KMS-11 (cell line): ENCODE measurements around the gene ARFGEF2.
"Not testable (repeated sequence)": the region's sequence is repeated elsewhere in the genome, so short reads cannot be mapped to it uniquely, and the experiment has no call there.

Source experiments
- H2AFZ ChIP-seq: fragments of 200-600 bp; sonication (generic); 2 replicates; pipeline ENCODE4 v1.6.1; 2016; ENCODE audit warnings: antibody characterized with exemption, mixed run types, low read depth
- H3K27ac ChIP-seq: fragments of 200-600 bp; sonication (generic); 2 replicates; pipeline ENCODE4 v1.6.1; 2016; ENCODE audit warnings: mild to moderate bottlenecking, mixed run types
- H3K27me3 ChIP-seq: fragments of 200-600 bp; sonication (generic); 2 replicates; pipeline ENCODE4 v1.6.1; 2017; ENCODE audit warnings: mild to moderate bottlenecking, low read depth, mixed run types, moderate library complexity; ENCODE audit not compliant: insufficient read depth
- H3K36me3 ChIP-seq: fragments of 200-600 bp; sonication (generic); 2 replicates; pipeline ENCODE4 v1.6.1; 2017; ENCODE audit warnings: mild to moderate bottlenecking, mixed run types; ENCODE audit not compliant: insufficient read depth
- H3K4me1 ChIP-seq: fragments of 200-600 bp; sonication (generic); 2 replicates; pipeline ENCODE4 v1.6.1; 2016; ENCODE audit warnings: mild to moderate bottlenecking, low read depth, mixed run types; ENCODE audit not compliant: poor library complexity, severe bottlenecking
- H3K4me2 ChIP-seq: fragments of 200-600 bp; sonication (generic); 2 replicates; pipeline ENCODE4 v1.7.0; 2016; ENCODE audit warnings: mild to moderate bottlenecking, mixed run types
- H3K4me3 ChIP-seq: fragments of 200-600 bp; sonication (generic); IDR thresholded peaks from 2 replicates; pipeline ENCODE4 v1.6.1; 2017; ENCODE audit warnings: low read depth, low read length, mixed read lengths; ENCODE audit not compliant: insufficient read depth
- H3K79me2 ChIP-seq: fragments of 200-600 bp; sonication (generic); 2 replicates; pipeline ENCODE4 v1.6.1; 2016; ENCODE audit warnings: low read depth, mixed run types; ENCODE audit not compliant: insufficient read depth
- H3K9ac ChIP-seq: fragments of 200-600 bp; sonication (generic); 2 replicates; pipeline ENCODE4 v1.6.1; 2016; ENCODE audit warnings: mild to moderate bottlenecking, mixed run types
- H4K20me1 ChIP-seq: fragments of 200-600 bp; sonication (generic); 2 replicates; pipeline ENCODE4 v1.6.1; 2016; ENCODE audit warnings: mild to moderate bottlenecking, mixed run types; ENCODE audit not compliant: insufficient read depth
- CTCF ChIP-seq: fragments of 200-600 bp; sonication (generic); conservative IDR thresholded peaks from 2 replicates; pipeline ENCODE4 v1.6.1; 2017; ENCODE audit warnings: low read depth, mild to moderate bottlenecking, antibody characterized with exemption, low read length, moderate library complexity, mixed read lengths

The ARFGEF2 gene

GRCh38 chr20:49009899-49010631, 88.6 kb downstream of the ARFGEF2 start:
- no peak for TF ChIP-seq CTCF

GRCh38 chr20:49024220-49024619, 102.7 kb downstream of the ARFGEF2 start:
- no peaks in the 10 kb centered on the region for H4K20me1 ChIP-seq
- H3K4me3 ChIP-seq: no peak overlapping the region
- no peak overlapping the region for H3K27ac ChIP-seq
- peaks cover 4% of the 10 kb centered on the region for H3K4me1 ChIP-seq
- H3K36me3 ChIP-seq: no peaks in the 10 kb centered on the region; the same call in 1 of the 2 replicates
- TF ChIP-seq CTCF: no peak
- H3K9ac ChIP-seq: no peak overlapping the region
- no peak overlapping the region for H3K4me2 ChIP-seq
- no peaks in the 10 kb centered on the region for H3K79me2 ChIP-seq
- no peaks in the 10 kb centered on the region for H3K27me3 ChIP-seq
- no peak overlapping the region for H2AFZ ChIP-seq

More at GRCh38 chr20:49009899-49010631, 88.6 kb downstream of the ARFGEF2 start:
- H3K27me3 ChIP-seq: no peaks in the 10 kb centered on the region
- no peak overlapping the region for H2AFZ ChIP-seq
- H4K20me1 ChIP-seq: no peaks in the 10 kb centered on the region
- no peak overlapping the region for H3K4me3 ChIP-seq
- H3K4me2 ChIP-seq: no peak overlapping the region
- no peak overlapping the region for H3K27ac ChIP-seq
- no peak overlapping the region for H3K9ac ChIP-seq
- H3K4me1 ChIP-seq: no peaks in the 10 kb centered on the region
- no peaks in the 10 kb centered on the region for H3K79me2 ChIP-seq
- no peaks in the 10 kb centered on the region; the same call in 1 of the 2 replicates for H3K36me3 ChIP-seq

- H4K20me1 ChIP-seq, H2AFZ ChIP-seq, H3K79me2 ChIP-seq, H3K4me1 ChIP-seq, H3K4me2 ChIP-seq, H3K36me3 ChIP-seq, H3K9ac ChIP-seq, H3K27ac ChIP-seq, H3K4me3 ChIP-seq, H3K27me3 ChIP-seq: not testable (repeated sequence)
These were observed 106.7 kb downstream of the ARFGEF2 start for GRCh38 chr20:49028177-49028576.

GRCh38 chr20:49028684-49029083, 107.2 kb downstream of the ARFGEF2 start:
- no peak overlapping the region for H3K4me3 ChIP-seq
- no peak overlapping the region for H3K9ac ChIP-seq
- no peak overlapping the region for H3K27ac ChIP-seq
- no peaks in the 10 kb centered on the region for H3K79me2 ChIP-seq
- H3K4me2 ChIP-seq: no peak overlapping the region
- TF ChIP-seq CTCF: peak; percentile 70
- no peak overlapping the region for H2AFZ ChIP-seq
- no peaks in the 10 kb centered on the region for H4K20me1 ChIP-seq
- H3K36me3 ChIP-seq: no peaks in the 10 kb centered on the region; the same call in none of the 2 replicates
- H3K27me3 ChIP-seq: no peaks in the 10 kb centered on the region
- H3K4me1 ChIP-seq: peaks cover 4% of the 10 kb centered on the region

- H3K4me3 ChIP-seq: no peak overlapping the region
- no peak for TF ChIP-seq CTCF
- H2AFZ ChIP-seq: no peak overlapping the region
- no peaks in the 10 kb centered on the region for H3K27me3 ChIP-seq
- no peak overlapping the region for H3K27ac ChIP-seq
- no peak overlapping the region for H3K4me2 ChIP-seq
- H4K20me1 ChIP-seq: no peaks in the 10 kb centered on the region
- H3K9ac ChIP-seq: no peak overlapping the region
- no peaks in the 10 kb centered on the region; the same call in none of the 2 replicates for H3K36me3 ChIP-seq
- no peaks in the 10 kb centered on the region for H3K79me2 ChIP-seq
- H3K4me1 ChIP-seq: peaks cover 3% of the 10 kb centered on the region
These were observed 107.7 kb downstream of the ARFGEF2 start for GRCh38 chr20:49029203-49029602.
